GM21390 (cell line): ENCODE data around the gene AP3S2.
"Not testable (repeated sequence)": the region's sequence is repeated elsewhere in the genome, so short reads cannot be mapped to it uniquely, and the experiment has no call there.

Source experiments
- ATAC-seq: cut with Tn5 transposase; IDR thresholded peaks from one replicate; pipeline ENCODE4 v1.9.1; 2021; ENCODE audit not compliant: unreplicated experiment

The AP3S2 gene

DNA sequence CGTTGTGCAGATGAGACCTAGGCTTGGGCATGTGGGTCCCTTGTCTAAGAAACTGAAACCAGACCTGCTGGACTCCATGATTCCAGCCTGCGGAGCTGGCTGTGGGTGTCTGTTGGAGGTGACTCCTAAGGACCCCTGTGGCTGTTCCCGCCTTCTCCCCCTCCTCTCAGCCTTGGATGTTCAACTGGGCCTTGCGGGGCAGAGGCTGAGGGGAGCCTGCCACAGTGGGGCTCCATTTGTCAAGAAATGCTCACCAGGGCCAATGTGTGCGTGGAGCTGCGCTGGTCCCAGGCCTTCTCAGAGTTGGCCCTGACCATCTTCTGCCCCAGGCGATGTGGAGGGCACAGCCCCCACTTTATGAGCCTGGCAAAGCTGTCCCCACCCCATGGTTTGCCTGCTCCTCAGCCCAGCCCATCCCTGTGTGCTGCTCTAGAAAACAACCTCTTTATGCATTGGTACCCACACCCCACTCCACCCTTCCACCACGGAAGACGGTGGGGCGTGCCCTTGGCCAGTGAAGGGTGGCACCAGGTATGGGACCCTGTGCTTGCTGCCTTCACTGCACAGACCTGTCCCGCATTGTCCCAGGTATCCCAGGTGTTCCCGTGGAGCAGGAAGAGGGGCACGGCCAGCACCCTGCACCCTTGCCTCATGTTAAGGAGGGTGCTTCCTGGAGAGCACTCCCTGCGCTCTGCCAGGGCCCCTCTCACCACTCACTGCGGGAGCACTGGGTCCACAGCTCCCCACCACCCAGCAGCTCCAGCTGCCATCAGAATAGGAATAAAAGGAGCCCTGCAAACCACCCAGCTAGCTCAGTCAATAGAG, 109.7 kb downstream of the AP3S2 start:
- no peak for ATAC-seq

- ATAC-seq = no peak
These were observed 110.5 kb downstream of the AP3S2 start for GRCh38 chr15:89783111-89783860.

DNA sequence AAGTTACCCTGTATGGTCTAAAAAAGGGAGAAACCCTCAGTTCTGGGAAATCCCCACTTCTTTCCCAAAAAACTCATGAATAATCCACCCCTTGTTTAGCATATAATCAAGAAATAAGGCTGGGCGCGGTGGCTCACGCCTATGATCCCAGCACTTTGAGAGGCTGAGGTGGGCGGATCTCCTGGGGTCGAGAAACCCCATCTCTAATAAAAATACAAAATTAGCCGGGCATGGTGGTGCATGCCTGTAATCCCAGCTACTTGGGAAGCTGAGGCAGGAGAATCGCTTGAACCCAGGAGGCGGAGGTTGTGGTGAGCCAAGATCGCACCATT, 111.2 kb downstream of the AP3S2 start:
- not testable (repeated sequence) for ATAC-seq

DNA sequence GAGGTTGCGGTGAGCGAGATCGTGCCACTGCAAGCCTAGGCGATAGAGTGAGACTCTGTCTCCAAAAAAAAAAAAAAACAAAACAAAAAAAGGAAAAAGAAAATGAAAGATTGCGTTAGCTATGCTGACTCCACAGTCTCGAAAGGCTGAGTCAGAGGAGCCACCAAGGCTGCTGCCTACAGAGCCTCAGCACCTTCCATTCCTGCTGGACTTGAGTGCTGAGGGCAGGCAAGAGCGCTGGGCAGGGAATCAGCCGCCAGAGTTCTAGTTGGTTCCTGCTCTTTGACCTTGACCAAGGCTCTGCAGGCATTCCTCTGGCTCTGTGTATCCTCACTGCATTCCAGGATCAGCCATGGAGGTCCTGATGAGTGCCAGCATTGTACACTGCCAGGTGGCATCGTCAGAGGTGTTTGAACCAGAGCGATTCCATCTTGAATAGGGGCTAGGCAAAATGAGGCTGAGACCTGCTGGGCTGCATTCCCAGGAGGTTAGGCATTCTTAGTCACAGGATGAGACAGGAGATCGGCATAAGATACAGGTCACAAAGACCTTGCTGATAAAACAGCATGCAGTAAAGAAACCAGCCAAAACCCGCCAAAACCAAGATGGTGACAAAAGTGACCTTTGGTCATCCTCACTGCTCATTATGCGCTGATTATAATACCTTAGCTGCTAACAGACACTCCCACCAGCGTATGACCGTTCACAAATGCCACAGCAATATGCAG, 111.7 kb downstream of the AP3S2 start:
- ATAC-seq = no peak

- no peak for ATAC-seq
These were observed 112.7 kb downstream of the AP3S2 start for GRCh38 chr15:89781055-89781454.

DNA sequence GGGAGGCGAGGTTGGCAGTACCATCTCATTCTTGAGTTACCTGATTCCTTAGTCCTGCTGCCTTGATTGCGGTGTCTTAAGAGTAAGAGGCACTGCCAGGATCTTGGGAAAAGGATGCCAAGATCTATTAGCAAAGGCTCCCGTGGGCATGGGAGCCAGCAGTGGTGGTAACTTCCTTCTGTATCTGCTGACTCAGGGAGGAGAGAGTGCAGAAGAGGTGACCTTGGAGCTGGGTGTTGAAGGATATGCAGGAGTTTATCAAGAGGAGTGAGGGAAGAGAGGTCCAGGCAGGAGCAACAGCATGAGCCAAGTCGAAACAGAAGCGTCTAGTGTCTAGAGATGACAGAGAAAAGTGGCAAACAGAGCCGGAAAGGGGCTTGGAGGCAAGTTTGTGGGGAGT, 113.2 kb downstream of the AP3S2 start:
- ATAC-seq = no peak
